HuH-7 (cell line): ENCODE data around the gene ERBB3.
A peak's percentile ranks its signal among the peaks of the same experiment; 100 is the strongest.

Experiments used
- DNase-seq: peaks from one replicate; pipeline ENCODE4 v3.0.0; 2011; ENCODE audit warnings: low spot score

ERBB3 gene

GRCh38 chr12:56137853-56138571 lies 58.0 kb downstream of the ERBB3 start:
- no peak for DNase-seq

- DNase-seq: no peak
These were observed 62.2 kb downstream of the ERBB3 start for GRCh38 chr12:56141946-56142784.

GRCh38 chr12:56143217-56143616 lies 63.3 kb downstream of the ERBB3 start:
- DNase-seq: no peak

- DNase-seq: no peak
These were observed 63.9 kb downstream of the ERBB3 start for GRCh38 chr12:56143870-56144269.

- DNase-seq: no peak
These were observed 65.3 kb downstream of the ERBB3 start for GRCh38 chr12:56145217-56145616.

GRCh38 chr12:56146492-56147460 lies 66.8 kb downstream of the ERBB3 start:
- DNase-seq: no peak

GRCh38 chr12:56150563-56150962 lies 70.6 kb downstream of the ERBB3 start:
- no peak for DNase-seq

- DNase-seq: peak; percentile 76
These were observed 71.7 kb downstream of the ERBB3 start for GRCh38 chr12:56151672-56152131.

GRCh38 chr12:56152132-56152755 lies 72.3 kb downstream of the ERBB3 start, which contains the start of gene MYL6B:
TSS of gene MYL6B (plus strand) at chr12:56152587. CDS start at chr12:56153919, 1,332 bp downstream.
- DNase-seq: peak; percentile 93
